Naive B cell (primary cell): ENCODE measurements around the gene PPP1R13B. TPM values are rescaled to one million over a fixed set of nuclear protein-coding genes. Genes with fewer than 3 reads are reported as not detected.

ENCODE experiments used
- ATAC-seq, 2 donors: fragments of 150-1000 bp; cut with Tn5 transposase; 2 replicates each; pipeline ENCODE4 v1.10.0; 2021; ENCODE audit warnings: low read depth in 2 of 2, mild to moderate bottlenecking in 2 of 2, moderate library complexity in 2 of 2
- DNase-seq: peaks from one replicate; pipeline ENCODE4 v3.0.0; 2022
- H3K27ac Mint-ChIP-seq, 6 donors: one replicate each; pipeline ENCODE4 v1.8.0; 2020 to 2022; ENCODE audit warnings: mild to moderate bottlenecking in 6 of 6, mixed read lengths in 6 of 6, moderate library complexity in 5 of 6, inconsistent platforms in 2 of 6
- H3K27me3 Mint-ChIP-seq, 3 donors: one replicate each; pipeline ENCODE4 v1.8.0; 2021 to 2022; ENCODE audit warnings: mixed read lengths in 3 of 3, mild to moderate bottlenecking in 1 of 3
- H3K36me3 Mint-ChIP-seq, 2 donors: one replicate each; pipeline ENCODE4 v1.8.0; 2020 to 2022; ENCODE audit warnings: mixed read lengths in 2 of 2, inconsistent platforms in 1 of 2, mild to moderate bottlenecking in 1 of 2
- H3K4me1 Mint-ChIP-seq, 3 donors: one replicate each; pipeline ENCODE4 v1.8.0; 2020 to 2022; ENCODE audit warnings: mixed read lengths in 3 of 3, inconsistent platforms in 1 of 3, mild to moderate bottlenecking in 1 of 3, moderate library complexity in 1 of 3
- H3K4me3 Mint-ChIP-seq, 8 donors: one replicate each; pipeline ENCODE4 v1.8.0; 2020 to 2022; ENCODE audit warnings: mild to moderate bottlenecking in 8 of 8, mixed read lengths in 8 of 8, moderate library complexity in 8 of 8, inconsistent platforms in 2 of 8
- H3K9me3 Mint-ChIP-seq, 7 donors: one replicate each; pipeline ENCODE4 v1.8.0; 2020 to 2022; ENCODE audit warnings: mixed read lengths in 7 of 7, mild to moderate bottlenecking in 5 of 7, inconsistent platforms in 2 of 7, moderate library complexity in 1 of 7
- polyA plus RNA-seq, 6 donors: library from polyadenylated mRNA; unstranded; fragments of 300-500 nt; fragmentation: Illumina TruSeq; gene quantifications; one replicate each; pipeline ENCODE4 v1.2.3, GENCODE V29; 2021; ENCODE audit warnings: low read depth in 6 of 6

Gene PPP1R13B
- polyA plus RNA-seq, 6 donors from 2014 or later = 0.65 to 4.6 (median 1.8) TPM; not detected in 1

DNA sequence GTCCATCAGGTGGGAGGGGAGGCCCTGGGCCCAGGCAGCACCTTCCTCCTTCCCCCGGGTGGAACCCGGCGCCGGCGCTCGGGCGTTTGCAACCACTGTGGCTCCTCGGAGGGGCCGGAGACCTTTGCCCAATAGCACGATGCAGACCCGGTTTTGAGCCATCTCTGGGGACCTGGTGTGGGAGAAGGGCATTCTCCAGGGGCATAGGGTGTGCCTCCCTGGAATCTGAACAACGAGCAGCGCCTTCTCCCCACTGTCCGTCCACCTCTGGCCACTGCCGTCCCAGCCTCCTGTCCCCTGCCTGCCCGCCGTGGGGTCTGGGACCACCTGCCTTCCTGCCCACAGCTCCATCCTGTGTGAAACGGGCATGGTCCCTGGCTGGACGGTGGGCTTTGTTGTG is 119.2 kb downstream of the PPP1R13B start:
- Mint-ChIP-seq H3K36me3 (peaks cover 0 to 7% of the 10 kb centered on the region in 2 donors), H3K4me3 (no peak overlapping the region), H3K4me1 (peaks cover 0 to 4% (median 0%) of the 10 kb centered on the region in 3 donors), H3K27me3 (no peaks in the 10 kb centered on the region), H3K9me3 (no peaks in the 10 kb centered on the region), H3K27ac (no peak overlapping the region)
- DNase-seq = no peak
- no peak for ATAC-seq

- H3K36me3 Mint-ChIP-seq = peaks cover 0 to 7% of the 10 kb centered on the region in 2 donors
- no peaks in the 10 kb centered on the region for H3K4me1 Mint-ChIP-seq
- ATAC-seq (no peak), DNase-seq (no peak)
- no peak overlapping the region for H3K4me3 Mint-ChIP-seq
- H3K27ac Mint-ChIP-seq = no peak overlapping the region
- H3K9me3 Mint-ChIP-seq = no peaks in the 10 kb centered on the region
- no peaks in the 10 kb centered on the region for H3K27me3 Mint-ChIP-seq
Measured at GRCh38 chr14:103727313-103727980, 119.9 kb downstream of the PPP1R13B start.

GRCh38 chr14:103726474-103726873 is 120.9 kb downstream of the PPP1R13B start:
- no peaks in the 10 kb centered on the region for H3K27me3 Mint-ChIP-seq
- peaks cover 0 to under 1% (median 0%) of the 10 kb centered on the region in 3 donors for H3K4me1 Mint-ChIP-seq
- H3K27ac Mint-ChIP-seq = peak overlapping the region in 1 of 6 donors; percentile 60
- DNase-seq = no peak
- H3K4me3 Mint-ChIP-seq = peak overlapping the region in 1 of 8 donors; percentile 42
- ATAC-seq = no peak
- peaks cover 0 to 7% of the 10 kb centered on the region in 2 donors for H3K36me3 Mint-ChIP-seq
- H3K9me3 Mint-ChIP-seq = no peaks in the 10 kb centered on the region

DNA sequence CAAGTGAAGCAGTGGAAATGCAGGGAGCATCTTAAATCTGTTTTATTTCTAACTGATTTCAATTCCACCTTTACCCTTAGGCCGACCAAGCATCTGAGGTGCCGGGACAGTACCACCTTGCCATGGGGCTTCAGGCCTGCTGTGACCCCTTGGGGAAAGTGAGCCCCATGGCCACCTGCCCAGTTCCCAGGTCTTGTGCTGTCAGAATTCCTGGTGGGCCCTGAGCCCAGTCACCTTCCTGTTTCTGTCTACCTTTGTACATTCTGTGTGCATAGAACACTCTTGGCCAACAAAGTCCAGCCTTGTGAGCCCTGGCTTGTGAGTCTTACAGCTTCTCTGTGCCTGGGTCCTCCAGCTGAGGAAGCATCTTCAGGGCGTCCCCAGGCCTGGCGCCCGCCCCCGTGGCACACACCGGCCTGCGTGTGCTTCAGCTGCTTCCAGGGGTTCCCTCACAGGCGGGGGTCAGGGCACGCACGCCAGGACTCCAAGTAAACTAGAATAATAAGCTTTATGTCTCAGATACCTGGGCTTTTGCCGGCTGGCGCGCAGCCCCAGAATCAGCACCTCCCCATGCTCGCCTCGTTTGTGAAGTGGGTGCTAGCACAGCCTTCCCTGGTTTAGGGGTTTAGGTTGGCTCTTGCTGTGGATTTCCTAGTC is 121.5 kb downstream of the PPP1R13B start:
- H3K36me3 Mint-ChIP-seq = peaks cover 0 to 7% of the 10 kb centered on the region in 2 donors
- H3K4me1 Mint-ChIP-seq = peaks cover 0 to 5% (median 0%) of the 10 kb centered on the region in 3 donors
- no peak for ATAC-seq
- DNase-seq = no peak
- H3K9me3 Mint-ChIP-seq = no peaks in the 10 kb centered on the region
- peak overlapping the region in 1 of 6 donors; percentile 60 for H3K27ac Mint-ChIP-seq
- H3K4me3 Mint-ChIP-seq = no peak overlapping the region
- no peaks in the 10 kb centered on the region for H3K27me3 Mint-ChIP-seq

GRCh38 chr14:103725001-103725682 is 122.2 kb downstream of the PPP1R13B start:
- H3K27ac Mint-ChIP-seq = no peak overlapping the region
- H3K27me3 Mint-ChIP-seq = no peaks in the 10 kb centered on the region
- peaks cover 0 to 10% (median 0%) of the 10 kb centered on the region in 3 donors for H3K4me1 Mint-ChIP-seq
- H3K9me3 Mint-ChIP-seq = no peaks in the 10 kb centered on the region
- H3K4me3 Mint-ChIP-seq = no peak overlapping the region
- H3K36me3 Mint-ChIP-seq = peaks cover 0 to 7% of the 10 kb centered on the region in 2 donors
- ATAC-seq (no peak), DNase-seq (no peak)

DNA sequence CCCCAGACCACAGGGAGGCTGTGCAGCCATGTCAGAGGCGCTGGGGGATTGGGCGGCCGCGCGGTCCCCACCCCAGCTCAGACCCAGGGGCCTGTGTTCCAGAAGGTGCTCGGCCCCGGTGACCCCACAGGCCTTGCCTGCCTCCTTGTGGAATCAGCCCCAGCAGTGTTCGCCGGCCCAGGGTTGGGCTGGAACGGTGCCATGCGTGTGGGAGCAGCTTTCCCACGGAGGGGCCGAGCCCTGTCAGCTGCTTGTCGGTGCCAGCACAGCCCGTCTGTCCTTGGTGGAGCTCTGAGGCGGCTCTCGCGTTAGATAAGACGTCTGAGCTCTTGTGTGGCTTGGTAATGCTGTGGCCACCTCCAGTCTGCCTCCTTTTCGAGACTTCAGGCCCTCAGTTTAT is 123.3 kb downstream of the PPP1R13B start:
- Mint-ChIP-seq H3K9me3 (no peaks in the 10 kb centered on the region), H3K4me3 (no peak overlapping the region), H3K36me3 (no peaks in the 10 kb centered on the region), H3K27ac (no peak overlapping the region), H3K27me3 (no peaks in the 10 kb centered on the region), H3K4me1 (peaks cover 0 to 20% (median 0%) of the 10 kb centered on the region in 3 donors)
- DNase-seq (no peak), ATAC-seq (no peak)

GRCh38 chr14:103723748-103724081 is 123.7 kb downstream of the PPP1R13B start:
- no peak for ATAC-seq
- no peaks in the 10 kb centered on the region for H3K27me3 Mint-ChIP-seq

DNA sequence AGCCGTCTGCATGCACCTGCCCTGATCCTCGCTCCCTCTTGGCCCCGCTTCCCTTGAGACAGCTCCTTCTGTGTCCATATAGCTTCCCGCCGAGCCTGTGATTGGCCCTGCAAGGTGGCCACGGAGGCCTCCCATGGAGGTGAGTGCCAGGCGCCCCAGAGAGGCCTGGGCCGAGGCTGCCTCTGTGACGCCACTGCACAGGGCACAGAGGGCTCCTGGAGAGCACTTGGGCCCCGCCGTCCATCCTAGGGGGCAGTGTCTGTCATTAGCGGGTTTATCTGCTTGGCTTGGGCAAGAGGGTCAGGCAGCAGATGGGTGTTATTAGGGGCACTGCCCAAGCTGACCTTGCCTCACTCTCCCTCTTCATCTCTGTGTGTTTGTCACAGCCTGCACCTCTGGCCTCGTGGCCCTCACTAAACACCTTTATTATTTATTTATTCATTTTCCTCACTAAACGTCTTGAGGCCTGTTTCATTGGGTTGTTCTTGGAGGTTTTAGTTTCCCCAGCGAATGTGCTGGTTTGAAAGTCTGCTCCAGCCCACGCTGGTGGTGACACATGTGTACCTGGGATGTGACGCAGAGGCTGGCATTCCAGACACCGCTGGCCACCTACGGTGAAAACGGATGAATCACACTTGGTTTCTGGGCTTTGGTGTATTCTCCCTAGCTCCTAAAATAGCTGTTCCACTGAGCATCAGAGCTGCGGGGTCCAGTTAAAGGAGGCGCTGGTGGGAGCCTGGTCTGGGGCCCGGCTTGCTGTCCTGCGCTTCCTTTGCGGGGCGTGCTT is 125.8 kb downstream of the PPP1R13B start:
- peaks cover 15 to 39% (median 23%) of the 10 kb centered on the region in 3 donors for H3K4me1 Mint-ChIP-seq
- no peak for DNase-seq
- no peak for ATAC-seq
- no peaks in the 10 kb centered on the region for H3K27me3 Mint-ChIP-seq
- no peak overlapping the region for H3K27ac Mint-ChIP-seq
- no peaks in the 10 kb centered on the region for H3K36me3 Mint-ChIP-seq
- peak overlapping the region in 1 of 8 donors; percentile 37 for H3K4me3 Mint-ChIP-seq
- H3K9me3 Mint-ChIP-seq = no peaks in the 10 kb centered on the region

More at GRCh38 chr14:103723748-103724081, 123.7 kb downstream of the PPP1R13B start:
- H3K4me1 Mint-ChIP-seq = peaks cover 1 to 24% (median 2%) of the 10 kb centered on the region in 3 donors
- no peaks in the 10 kb centered on the region for H3K9me3 Mint-ChIP-seq
- H3K36me3 Mint-ChIP-seq = no peaks in the 10 kb centered on the region
- DNase-seq = no peak
- no peak overlapping the region for H3K27ac Mint-ChIP-seq
- no peak overlapping the region for H3K4me3 Mint-ChIP-seq

DNA sequence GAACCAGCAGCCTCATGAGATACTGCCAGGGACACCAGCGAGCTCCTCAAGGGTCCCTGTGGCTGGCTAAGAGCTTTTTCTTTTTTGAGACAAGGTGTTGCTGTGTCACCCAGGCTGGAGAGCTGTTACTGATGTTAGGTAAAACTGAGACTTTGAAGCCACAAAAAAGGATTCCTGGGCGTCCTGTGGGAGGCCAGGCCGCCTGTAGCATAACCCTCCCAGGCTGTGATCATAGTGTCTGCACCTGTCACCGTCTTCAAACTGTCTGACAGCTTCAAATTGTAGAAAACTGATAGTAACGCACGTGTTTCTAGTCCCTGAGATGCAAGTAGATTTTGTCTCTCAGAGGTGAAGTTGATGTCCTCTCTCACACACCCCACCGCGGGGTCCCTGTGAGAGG is 127.6 kb downstream of the PPP1R13B start:
- H3K4me1 Mint-ChIP-seq = peaks cover 20 to 46% (median 26%) of the 10 kb centered on the region in 3 donors
- peak overlapping the region in 2 of 8 donors; percentile 32 to 86 for H3K4me3 Mint-ChIP-seq
- DNase-seq = no peak
- no peaks in the 10 kb centered on the region for H3K36me3 Mint-ChIP-seq
- H3K27me3 Mint-ChIP-seq = no peaks in the 10 kb centered on the region
- ATAC-seq = no peak
- H3K27ac Mint-ChIP-seq = no peak overlapping the region
- H3K9me3 Mint-ChIP-seq = no peaks in the 10 kb centered on the region

GRCh38 chr14:103718572-103718971 is 128.8 kb downstream of the PPP1R13B start:
- Mint-ChIP-seq H3K27ac (peak overlapping the region in 1 of 6 donors; percentile 78), H3K4me3 (peak overlapping the region in 2 of 8 donors; percentile 20 to 86), H3K36me3 (no peaks in the 10 kb centered on the region), H3K9me3 (no peaks in the 10 kb centered on the region), H3K4me1 (peaks cover 24 to 46% (median 35%) of the 10 kb centered on the region in 3 donors), H3K27me3 (no peaks in the 10 kb centered on the region)
- DNase-seq = no peak
- ATAC-seq = no peak

DNA sequence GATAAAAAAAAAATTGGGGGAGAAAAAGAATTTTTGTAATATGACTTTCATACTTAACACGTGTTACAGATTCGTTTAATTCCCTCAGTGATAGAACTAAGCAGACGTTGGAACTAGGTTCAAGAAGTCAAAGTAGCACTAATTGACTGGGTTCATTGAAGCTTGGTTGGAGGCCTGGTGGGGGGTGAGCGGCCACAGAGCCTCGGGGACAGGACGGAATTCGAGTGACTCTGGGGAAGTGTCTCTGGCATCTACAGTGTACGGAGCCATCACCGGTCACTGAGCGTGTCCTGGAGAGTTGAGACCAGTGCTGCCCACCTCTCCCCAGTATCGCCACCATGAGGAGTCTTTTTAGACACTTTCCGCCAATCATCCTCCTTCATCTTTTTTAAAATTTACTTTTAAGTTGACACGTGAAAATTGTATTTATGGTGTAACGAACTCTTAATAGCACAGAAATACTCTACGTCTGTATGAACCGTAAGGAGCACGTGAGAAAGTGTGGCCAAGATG is 130.4 kb downstream of the PPP1R13B start:
- H3K9me3 Mint-ChIP-seq = no peaks in the 10 kb centered on the region
- H3K4me3 Mint-ChIP-seq = peak overlapping the region; percentile 70 to 97 (median 86)
- peak overlapping the region in 3 of 6 donors; percentile 16 to 76 (median 52) for H3K27ac Mint-ChIP-seq
- no peaks in the 10 kb centered on the region for H3K36me3 Mint-ChIP-seq
- H3K27me3 Mint-ChIP-seq = no peaks in the 10 kb centered on the region
- peaks cover 24 to 54% (median 36%) of the 10 kb centered on the region in 3 donors for H3K4me1 Mint-ChIP-seq
- no peak for ATAC-seq
- no peak for DNase-seq

DNA sequence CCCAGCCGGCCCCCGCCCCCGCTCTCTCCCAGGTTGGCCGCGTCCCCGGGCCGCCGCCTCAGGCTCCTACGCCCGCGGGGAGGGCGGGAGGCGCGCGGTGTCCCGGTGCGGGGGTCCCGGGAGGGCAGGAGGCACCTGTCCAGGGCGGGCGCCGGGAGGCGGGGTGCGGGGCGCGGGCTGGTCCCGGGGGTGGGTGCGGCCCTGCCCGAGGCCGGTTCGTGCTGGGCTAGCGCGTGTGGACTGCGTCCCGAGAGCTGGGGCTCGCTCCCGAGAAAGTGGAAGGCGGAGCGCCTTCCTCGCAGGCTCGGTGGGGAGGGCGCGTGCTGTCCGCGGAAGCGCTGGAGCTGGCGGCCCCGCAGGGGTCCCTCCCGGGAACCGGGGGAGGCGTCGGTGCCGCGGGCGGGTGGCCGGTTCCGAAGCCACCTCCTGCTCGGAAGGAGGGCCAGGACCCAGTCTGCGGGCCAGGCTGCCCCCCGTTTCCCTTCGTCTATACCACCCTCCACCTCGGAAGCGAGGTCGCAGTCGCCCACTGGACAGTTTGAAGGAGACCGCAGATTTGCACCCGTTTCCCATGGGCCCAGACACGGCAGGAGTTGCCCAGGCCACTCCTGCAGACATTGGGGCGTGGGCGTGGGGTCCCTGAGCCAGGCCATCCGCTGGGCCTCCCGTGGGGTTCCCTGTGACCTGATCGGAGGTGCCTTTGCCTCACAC is 131.1 kb downstream of the PPP1R13B start:
- no peaks in the 10 kb centered on the region for H3K36me3 Mint-ChIP-seq
- ATAC-seq (no peak), DNase-seq (no peak)
- peaks cover 24 to 52% (median 38%) of the 10 kb centered on the region in 3 donors for H3K4me1 Mint-ChIP-seq
- H3K9me3 Mint-ChIP-seq = no peaks in the 10 kb centered on the region
- peak overlapping the region; percentile 80 to 99 (median 90) for H3K4me3 Mint-ChIP-seq
- H3K27me3 Mint-ChIP-seq = no peaks in the 10 kb centered on the region
- H3K27ac Mint-ChIP-seq = peak overlapping the region in 2 of 6 donors; percentile 34 to 76
